HL-60 (cell line): Measurements from ENCODE around the gene RBP2.
"Not testable (repeated sequence)": the region's sequence is repeated elsewhere in the genome, so short reads cannot be mapped to it uniquely, and the experiment has no call there.

Experiments
- DNase-seq, 2 experiments: peaks; one replicate each; pipeline ENCODE4 v3.0.0-alpha.2; 2010 to 2020; ENCODE audit warnings: low read depth in 1 of 2, low spot score in 1 of 2
- H3K27ac ChIP-seq: fragments of 250-450 bp; sonication (Bioruptor Pico); replicated peaks from 2 replicates; pipeline ENCODE4 v1.5.1; 2020; ENCODE audit warnings: mild to moderate bottlenecking, moderate library complexity
- H3K27me3 ChIP-seq: fragments of 250-450 bp; sonication (Bioruptor Pico); 2 replicates; pipeline ENCODE4 v1.5.1; 2021; ENCODE audit warnings: mild to moderate bottlenecking, moderate library complexity; ENCODE audit not compliant: insufficient read depth, poor library complexity, severe bottlenecking
- H3K4me3 ChIP-seq: replicated peaks from 2 replicates; pipeline ENCODE4 v1.5.1; 2011; ENCODE audit warnings: mild to moderate bottlenecking, control low read depth, low read length; ENCODE audit not compliant: insufficient read depth
- GABPA ChIP-seq: IDR thresholded peaks from 2 replicates; pipeline ENCODE4 v1.6.1; 2012; ENCODE audit warnings: low read depth
- POLR2AphosphoS5 ChIP-seq: IDR thresholded peaks from 2 replicates; pipeline ENCODE4 v1.6.1; 2012; ENCODE audit warnings: low read depth
- SPI1 ChIP-seq: IDR thresholded peaks from 2 replicates; pipeline ENCODE4 v1.6.1; 2012; ENCODE audit warnings: low read depth, mild to moderate bottlenecking, borderline replicate concordance
- TF ChIP-seq, protein P1 (sequence below): IDR thresholded peaks from 2 replicates; pipeline ENCODE4 v1.6.1; 2012; ENCODE audit warnings: low read depth; ENCODE audit not compliant: insufficient replicate concordance
- TF ChIP-seq, protein P2 (sequence below): IDR thresholded peaks from one replicate; pipeline ENCODE4 v1.5.1; 2011; ENCODE audit warnings: low read length, control low read depth, inconsistent platforms; ENCODE audit not compliant: insufficient read depth

Gene RBP2

DNA sequence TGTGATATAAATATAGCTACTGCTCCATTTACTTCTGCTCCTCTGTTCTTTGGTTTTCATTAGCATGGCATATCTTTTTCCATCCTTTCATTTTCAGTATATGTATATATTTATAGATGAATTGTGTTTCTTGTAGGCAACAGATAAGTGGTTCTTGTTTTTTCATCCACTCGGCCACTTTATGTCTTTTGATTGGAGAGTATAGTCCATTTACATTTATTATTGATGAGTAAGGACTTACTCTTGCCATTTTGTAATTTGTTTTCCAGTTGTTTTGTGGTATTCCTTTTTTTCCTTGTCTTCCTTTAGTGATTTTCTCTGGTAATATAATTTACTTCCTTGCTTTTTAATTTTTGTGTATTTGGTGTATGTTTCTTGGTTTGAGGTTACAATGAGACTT lies 60.0 kb downstream of the RBP2 start:
- H3K27me3 ChIP-seq = no peaks in the 10 kb centered on the region
- no peak overlapping the region for H3K27ac ChIP-seq
- no peak overlapping the region for H3K4me3 ChIP-seq
- TF ChIP-seq, protein P1, sequence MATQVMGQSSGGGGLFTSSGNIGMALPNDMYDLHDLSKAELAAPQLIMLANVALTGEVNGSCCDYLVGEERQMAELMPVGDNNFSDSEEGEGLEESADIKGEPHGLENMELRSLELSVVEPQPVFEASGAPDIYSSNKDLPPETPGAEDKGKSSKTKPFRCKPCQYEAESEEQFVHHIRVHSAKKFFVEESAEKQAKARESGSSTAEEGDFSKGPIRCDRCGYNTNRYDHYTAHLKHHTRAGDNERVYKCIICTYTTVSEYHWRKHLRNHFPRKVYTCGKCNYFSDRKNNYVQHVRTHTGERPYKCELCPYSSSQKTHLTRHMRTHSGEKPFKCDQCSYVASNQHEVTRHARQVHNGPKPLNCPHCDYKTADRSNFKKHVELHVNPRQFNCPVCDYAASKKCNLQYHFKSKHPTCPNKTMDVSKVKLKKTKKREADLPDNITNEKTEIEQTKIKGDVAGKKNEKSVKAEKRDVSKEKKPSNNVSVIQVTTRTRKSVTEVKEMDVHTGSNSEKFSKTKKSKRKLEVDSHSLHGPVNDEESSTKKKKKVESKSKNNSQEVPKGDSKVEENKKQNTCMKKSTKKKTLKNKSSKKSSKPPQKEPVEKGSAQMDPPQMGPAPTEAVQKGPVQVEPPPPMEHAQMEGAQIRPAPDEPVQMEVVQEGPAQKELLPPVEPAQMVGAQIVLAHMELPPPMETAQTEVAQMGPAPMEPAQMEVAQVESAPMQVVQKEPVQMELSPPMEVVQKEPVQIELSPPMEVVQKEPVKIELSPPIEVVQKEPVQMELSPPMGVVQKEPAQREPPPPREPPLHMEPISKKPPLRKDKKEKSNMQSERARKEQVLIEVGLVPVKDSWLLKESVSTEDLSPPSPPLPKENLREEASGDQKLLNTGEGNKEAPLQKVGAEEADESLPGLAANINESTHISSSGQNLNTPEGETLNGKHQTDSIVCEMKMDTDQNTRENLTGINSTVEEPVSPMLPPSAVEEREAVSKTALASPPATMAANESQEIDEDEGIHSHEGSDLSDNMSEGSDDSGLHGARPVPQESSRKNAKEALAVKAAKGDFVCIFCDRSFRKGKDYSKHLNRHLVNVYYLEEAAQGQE = no peak
- TF ChIP-seq SPI1 (no peak), POLR2AphosphoS5 (no peak), GABPA (no peak)
- TF ChIP-seq, protein P2, sequence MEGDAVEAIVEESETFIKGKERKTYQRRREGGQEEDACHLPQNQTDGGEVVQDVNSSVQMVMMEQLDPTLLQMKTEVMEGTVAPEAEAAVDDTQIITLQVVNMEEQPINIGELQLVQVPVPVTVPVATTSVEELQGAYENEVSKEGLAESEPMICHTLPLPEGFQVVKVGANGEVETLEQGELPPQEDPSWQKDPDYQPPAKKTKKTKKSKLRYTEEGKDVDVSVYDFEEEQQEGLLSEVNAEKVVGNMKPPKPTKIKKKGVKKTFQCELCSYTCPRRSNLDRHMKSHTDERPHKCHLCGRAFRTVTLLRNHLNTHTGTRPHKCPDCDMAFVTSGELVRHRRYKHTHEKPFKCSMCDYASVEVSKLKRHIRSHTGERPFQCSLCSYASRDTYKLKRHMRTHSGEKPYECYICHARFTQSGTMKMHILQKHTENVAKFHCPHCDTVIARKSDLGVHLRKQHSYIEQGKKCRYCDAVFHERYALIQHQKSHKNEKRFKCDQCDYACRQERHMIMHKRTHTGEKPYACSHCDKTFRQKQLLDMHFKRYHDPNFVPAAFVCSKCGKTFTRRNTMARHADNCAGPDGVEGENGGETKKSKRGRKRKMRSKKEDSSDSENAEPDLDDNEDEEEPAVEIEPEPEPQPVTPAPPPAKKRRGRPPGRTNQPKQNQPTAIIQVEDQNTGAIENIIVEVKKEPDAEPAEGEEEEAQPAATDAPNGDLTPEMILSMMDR = no peak
- DNase-seq = no peak

DNA sequence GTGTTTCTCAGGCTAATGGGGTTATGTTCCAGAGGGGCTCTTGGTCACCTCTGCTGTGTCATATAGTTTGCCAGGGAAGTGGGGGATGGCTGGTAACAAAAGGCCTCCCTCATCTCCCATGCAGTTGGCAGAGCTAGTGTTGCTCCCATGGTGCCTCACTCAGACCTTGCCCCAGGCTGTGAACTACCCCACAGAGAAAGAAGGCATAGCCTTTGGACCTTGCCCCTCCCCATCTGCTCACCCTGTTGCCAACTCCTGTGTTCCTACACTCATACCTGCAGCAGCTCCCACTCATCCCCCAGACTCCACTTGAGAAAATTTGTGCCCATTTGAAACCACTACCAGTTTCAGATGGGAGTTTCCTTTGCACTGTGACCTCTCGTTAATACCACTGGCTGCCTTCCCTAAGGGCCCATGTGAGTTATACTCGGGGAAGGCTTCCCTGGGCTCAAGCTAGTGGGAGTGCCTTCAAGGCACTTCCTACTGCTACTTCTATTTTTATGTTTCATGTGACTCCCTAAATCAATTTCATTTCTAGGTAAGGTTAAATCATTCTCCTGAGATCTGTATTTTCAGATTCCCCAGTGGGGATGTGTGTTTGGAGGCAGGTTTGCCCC lies 61.6 kb downstream of the RBP2 start:
- no peak for DNase-seq

DNA sequence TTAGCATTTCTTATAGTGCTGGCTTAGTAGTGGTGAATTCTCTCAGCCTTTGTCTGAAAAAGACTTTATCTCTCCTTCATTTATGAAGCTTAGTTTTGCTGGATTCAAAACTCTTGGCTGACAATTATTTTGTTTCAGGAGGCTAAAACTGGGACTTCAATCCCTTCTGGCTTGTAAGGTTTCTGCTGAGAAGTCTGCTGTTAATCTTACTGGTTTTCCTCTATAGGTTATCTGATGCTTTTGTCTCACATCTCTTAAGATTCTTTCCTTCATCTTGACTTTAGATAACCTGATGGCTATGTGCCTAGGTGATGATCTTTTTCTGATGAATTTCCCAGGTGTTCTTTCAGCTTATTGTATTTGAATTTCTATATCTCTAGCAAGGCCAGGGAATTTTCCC lies 63.4 kb downstream of the RBP2 start:
- not testable (repeated sequence) for H3K27ac ChIP-seq, DNase-seq, H3K4me3 ChIP-seq, H3K27me3 ChIP-seq

More for the DNA sequence above, 61.6 kb downstream of the RBP2 start:
- Histone ChIP-seq H3K27ac (no peak overlapping the region), H3K27me3 (no peaks in the 10 kb centered on the region), H3K4me3 (no peak overlapping the region)
- TF ChIP-seq, protein P1 = no peak
- TF ChIP-seq, protein P2 = no peak
- TF ChIP-seq POLR2AphosphoS5 (no peak), SPI1 (no peak), GABPA (no peak)
